ENCODE measurements around the gene MYO5C.

GRCh38 chr15:52224211-52224610 lies 71.4 kb downstream of the MYO5C start:
- no peak for TF ChIP-seq CTCF (IDR thresholded peaks at IDR 0.05; ENCODE audit: low read depth, low read length)
- TF ChIP-seq, protein P1, sequence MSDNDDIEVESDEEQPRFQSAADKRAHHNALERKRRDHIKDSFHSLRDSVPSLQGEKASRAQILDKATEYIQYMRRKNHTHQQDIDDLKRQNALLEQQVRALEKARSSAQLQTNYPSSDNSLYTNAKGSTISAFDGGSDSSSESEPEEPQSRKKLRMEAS (IDR thresholded peaks at IDR 0.05; ENCODE audit: low read depth, low read length): no peak
- TF ChIP-seq POLR2A (IDR thresholded peaks at IDR 0.05; ENCODE audit: extremely low read depth, insufficient read length): no peak
- TF ChIP-seq MYC (IDR thresholded peaks at IDR 0.05; ENCODE audit: low read depth, low read length): no peak

Data from NB4 (cell line).